ENCODE measurements around the gene MYO5C. TPM values are rescaled to one million over a fixed set of nuclear protein-coding genes. Genes with fewer than 3 reads are reported as not detected.
"Not testable (repeated sequence)": the region's sequence is repeated elsewhere in the genome, so short reads cannot be mapped to it uniquely, and the experiment has no call there.

MYO5C gene
- polyA plus RNA-seq, 3 donors = 4.6 to 14.5 (median 5.1) TPM

GRCh38 chr15:52317688-52318087 lies 22.1 kb upstream of the MYO5C start:
- WGBS, 3 donors = 95 to 99% (median 98%) methylated on average over 2 of the region's 2 CpGs
- H3K27ac ChIP-seq (ENCODE audit: low read depth, low read length) = no peak overlapping the region

GRCh38 chr15:52317022-52317421 lies 21.4 kb upstream of the MYO5C start:
- WGBS, 3 donors = 97 to 98% (median 98%) methylated on average over 2 of the region's 2 CpGs
- H3K27ac ChIP-seq (ENCODE audit: low read depth, low read length) = no peak overlapping the region

GRCh38 chr15:52309154-52309548 lies 13.5 kb upstream of the MYO5C start:
- H3K27ac ChIP-seq (ENCODE audit: low read depth, low read length) = no peak overlapping the region
- 44 to 94% (median 87%) methylated on average over 6 of the region's 6 CpGs for WGBS, 3 donors

- no peak overlapping the region for H3K27ac ChIP-seq (ENCODE audit: low read depth, low read length)
- WGBS, 3 donors = 72 to 82% (median 79%) methylated on average over 8 of the region's 8 CpGs
Observed at GRCh38 chr15:52308446-52309153, 13.0 kb upstream of the MYO5C start.

- WGBS, 3 donors = 93 to 96% (median 95%) methylated on average over 4 of the region's 4 CpGs
- H3K27ac ChIP-seq (ENCODE audit: low read depth, low read length) = no peak overlapping the region
Observed at GRCh38 chr15:52307847-52308246, 12.2 kb upstream of the MYO5C start.

GRCh38 chr15:52306270-52306669 lies 10.7 kb upstream of the MYO5C start:
- no peak overlapping the region for H3K27ac ChIP-seq (ENCODE audit: low read depth, low read length)
- 50 to 97% (median 61%) methylated on average over 1 of the region's 1 CpG for WGBS, 3 donors

- H3K27ac ChIP-seq (ENCODE audit: low read depth, low read length) = no peak overlapping the region
- 59 to 82% (median 64%) methylated on average over 3 of the region's 3 CpGs for WGBS, 3 donors
Observed at GRCh38 chr15:52303093-52303772, 7.6 kb upstream of the MYO5C start.

GRCh38 chr15:52301265-52301847 lies 5.8 kb upstream of the MYO5C start:
- H3K27ac ChIP-seq (ENCODE audit: low read depth, low read length) = no peak overlapping the region
- 81 to 97% (median 93%) methylated on average over 2 of the region's 2 CpGs for WGBS, 3 donors

- no peak overlapping the region for H3K27ac ChIP-seq (ENCODE audit: low read depth, low read length)
- 2 to 5% (median 4%) methylated on average over 28 to 32 of the region's 32 CpGs for WGBS, 3 donors
Observed at GRCh38 chr15:52294881-52295420, 653 bp downstream of the MYO5C start.

- 33 to 72% (median 66%) methylated on average over 7 of the region's 7 CpGs for WGBS, 3 donors
- H3K27ac ChIP-seq (ENCODE audit: low read depth, low read length) = no peak overlapping the region
Observed at GRCh38 chr15:52292780-52293392, 2.7 kb downstream of the MYO5C start.

GRCh38 chr15:52291204-52291603 lies 4.4 kb downstream of the MYO5C start:
- WGBS, 3 donors = 41 to 66% (median 63%) methylated on average over 4 of the region's 4 CpGs
- H3K27ac ChIP-seq (ENCODE audit: low read depth, low read length) = no peak overlapping the region

- WGBS, 3 donors = 44 to 94% (median 87%) methylated on average over 3 of the region's 3 CpGs
- no peak overlapping the region for H3K27ac ChIP-seq (ENCODE audit: low read depth, low read length)
Observed at GRCh38 chr15:52290800-52291199, 4.8 kb downstream of the MYO5C start.

- H3K27ac ChIP-seq (ENCODE audit: low read depth, low read length) = no peak overlapping the region
- 32 to 71% (median 64%) methylated on average over 4 of the region's 4 CpGs for WGBS, 3 donors
Observed at GRCh38 chr15:52290329-52290728, 5.3 kb downstream of the MYO5C start.

GRCh38 chr15:52289629-52290081 lies 5.9 kb downstream of the MYO5C start:
- no peak overlapping the region for H3K27ac ChIP-seq (ENCODE audit: low read depth, low read length)
- 33 to 53% (median 50%) methylated on average over 4 of the region's 4 CpGs for WGBS, 3 donors

- H3K27ac ChIP-seq (ENCODE audit: low read depth, low read length) = no peak overlapping the region
- WGBS, 3 donors = 62 to 97% (median 78%) methylated on average over 5 of the region's 5 CpGs
Observed at GRCh38 chr15:52288986-52289385, 6.6 kb downstream of the MYO5C start.

- 33 to 79% (median 73%) methylated on average over 13 of the region's 13 CpGs for WGBS, 3 donors
- no peak overlapping the region for H3K27ac ChIP-seq (ENCODE audit: low read depth, low read length)
Observed at GRCh38 chr15:52288051-52288942, 7.3 kb downstream of the MYO5C start.

GRCh38 chr15:52287114-52287513 lies 8.5 kb downstream of the MYO5C start:
- H3K27ac ChIP-seq (ENCODE audit: low read depth, low read length) = no peak overlapping the region
- 43 to 88% (median 82%) methylated on average over 7 of the region's 7 CpGs for WGBS, 3 donors

GRCh38 chr15:52285941-52286340 lies 9.7 kb downstream of the MYO5C start:
- 93 to 96% (median 93%) methylated on average over 11 to 31 of the region's 34 CpGs for WGBS, 3 donors
- H3K27ac ChIP-seq (ENCODE audit: low read depth, low read length) = not testable (repeated sequence)

All from adipose tissue (tissue), 3 donors.